Stimulated activated CD4-positive, alpha-beta T cell treated with anti-CD3 and anti-CD28 coated beads, Interleukin-4, amount 100 ng/mL, for 4 hours (primary cell): ENCODE measurements around the gene PRR7.

Experiments used
- DNase-seq, 2 experiments: peaks; one replicate each; pipeline ENCODE4 v3.0.0-alpha.2; 2020

The PRR7 gene

GRCh38 chr5:177453852-177454396, 7.3 kb downstream of the PRR7 start:
- DNase-seq, result no peak

- peak; percentile 91 to 96 for DNase-seq
These were observed 7.9 kb downstream of the PRR7 start for GRCh38 chr5:177454397-177455035.

GRCh38 chr5:177455036-177455660, 8.5 kb downstream of the PRR7 start:
- peak; percentile 90 to 93 for DNase-seq

GRCh38 chr5:177455661-177456590, 9.3 kb downstream of the PRR7 start:
- DNase-seq, result peak; percentile 89 to 98

- no peak for DNase-seq
These were observed 10.0 kb downstream of the PRR7 start for GRCh38 chr5:177456591-177456964.

- peak in 1 of 2 experiments; percentile 22 for DNase-seq
These were observed 10.6 kb downstream of the PRR7 start for GRCh38 chr5:177456976-177457851.

GRCh38 chr5:177457852-177458681, 11.5 kb downstream of the PRR7 start:
- DNase-seq, result no peak

GRCh38 chr5:177458912-177459350, 12.3 kb downstream of the PRR7 start:
- no peak for DNase-seq

GRCh38 chr5:177459357-177459756, 12.7 kb downstream of the PRR7 start:
- DNase-seq, result no peak

- no peak for DNase-seq
These were observed 13.4 kb downstream of the PRR7 start for GRCh38 chr5:177459819-177460628.

- DNase-seq, result no peak
These were observed 15.5 kb downstream of the PRR7 start for GRCh38 chr5:177462021-177462670.

- no peak for DNase-seq
These were observed 18.4 kb downstream of the PRR7 start for GRCh38 chr5:177465044-177465443.

GRCh38 chr5:177466861-177467260, 20.2 kb downstream of the PRR7 start:
- no peak for DNase-seq

GRCh38 chr5:177467436-177467835, 20.8 kb downstream of the PRR7 start:
- DNase-seq, result no peak

GRCh38 chr5:177468329-177468684, 21.7 kb downstream of the PRR7 start:
- no peak for DNase-seq

GRCh38 chr5:177468685-177469628, 22.3 kb downstream of the PRR7 start:
- no peak for DNase-seq

- no peak for DNase-seq
These were observed 23.3 kb downstream of the PRR7 start for GRCh38 chr5:177469750-177470525.
